GM23248 (cell line): ENCODE data around the gene LRRC53.

ENCODE experiments used
- EZH2 ChIP-seq: fragments of 200-600 bp; sonication (generic); IDR thresholded peaks from 2 replicates; pipeline ENCODE4 v1.6.1; 2018; ENCODE audit warnings: antibody characterized with exemption, mild to moderate bottlenecking; ENCODE audit not compliant: insufficient read depth, poor library complexity, severe bottlenecking
- EZH2phosphoT487 ChIP-seq: fragments of 200-600 bp; sonication (generic); IDR thresholded peaks from 2 replicates; pipeline ENCODE4 v1.6.1; 2018; ENCODE audit warnings: antibody characterized with exemption, moderate library complexity, mild to moderate bottlenecking, low read depth; ENCODE audit not compliant: insufficient read depth

DNA sequence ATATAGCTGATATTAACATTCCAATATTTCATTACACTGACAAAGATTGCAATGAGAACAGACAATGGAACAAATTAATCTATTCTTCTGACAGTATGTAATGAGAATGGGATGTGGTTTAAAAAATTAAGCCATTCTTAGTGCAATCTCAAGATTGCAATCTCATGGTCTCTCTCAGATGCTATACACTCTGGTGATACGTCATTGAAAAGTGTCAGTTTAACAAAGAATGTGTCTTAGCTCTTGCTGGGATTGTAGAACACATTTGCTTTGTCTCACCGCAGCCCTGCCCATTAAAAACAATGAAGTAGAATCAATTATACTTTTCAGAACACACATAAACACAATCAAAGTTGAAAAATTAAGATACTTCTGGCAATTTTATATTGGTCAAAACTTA, 55.2 kb downstream of the LRRC53 start:
- TF ChIP-seq EZH2 (no peak), EZH2phosphoT487 (no peak)
